HCT116 (cell line): ENCODE data around the gene RAPGEF1.

ENCODE experiments used
- POLR2A ChIP-seq: IDR thresholded peaks from 2 replicates; pipeline ENCODE4 v1.7.0; 2011; ENCODE audit warnings: borderline replicate concordance; ENCODE audit not compliant: insufficient read depth, insufficient read length; ENCODE audit errors: extremely low read depth
- ZNF274 ChIP-seq: fragments of 200-500 bp; sonication (Bioruptor generic); IDR thresholded peaks from 2 replicates; pipeline ENCODE4 v1.6.1; 2014; ENCODE audit warnings: mild to moderate bottlenecking, low read depth, low read length, inconsistent platforms
- TF ChIP-seq, protein P1 (sequence below), 3 experiments: fragments of 200-600 bp in 1 of 3; sonication (generic) in 1 of 3; IDR thresholded peaks in 2 of 3; conservative IDR thresholded peaks in 1 of 3; 2 replicates each; pipeline ENCODE4 v1.5.1; 2012 to 2017; ENCODE audit warnings: low read depth in 2 of 3, low read length in 2 of 3, antibody characterized with exemption in 1 of 3, borderline replicate concordance in 1 of 3, control low read depth in 1 of 3, mild to moderate bottlenecking in 1 of 3, mixed read lengths in 1 of 3, mixed run types in 1 of 3, moderate library complexity in 1 of 3; ENCODE audit not compliant: insufficient read depth in 1 of 3

DNA sequence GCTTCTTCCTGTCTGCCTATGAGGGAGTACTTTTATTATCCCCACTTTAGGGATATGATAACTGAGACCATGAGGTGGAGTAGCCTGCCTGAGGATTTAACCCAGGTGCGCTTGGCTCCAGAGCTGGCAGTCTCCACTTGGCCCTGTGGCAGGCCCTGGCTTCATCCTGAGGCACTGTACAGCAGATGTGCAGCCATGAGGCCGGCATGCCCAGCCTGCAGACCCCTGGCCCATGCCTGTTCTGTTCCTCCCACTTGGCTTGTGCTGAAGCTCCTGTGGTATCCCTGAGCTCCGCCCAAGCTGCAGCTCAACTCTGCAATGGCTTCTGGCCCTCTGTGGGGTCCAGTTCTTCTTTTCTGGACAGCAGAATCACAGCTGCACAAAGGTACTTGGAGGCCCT, 31.8 kb upstream of the RAPGEF1 start:
- TF ChIP-seq, protein P1, sequence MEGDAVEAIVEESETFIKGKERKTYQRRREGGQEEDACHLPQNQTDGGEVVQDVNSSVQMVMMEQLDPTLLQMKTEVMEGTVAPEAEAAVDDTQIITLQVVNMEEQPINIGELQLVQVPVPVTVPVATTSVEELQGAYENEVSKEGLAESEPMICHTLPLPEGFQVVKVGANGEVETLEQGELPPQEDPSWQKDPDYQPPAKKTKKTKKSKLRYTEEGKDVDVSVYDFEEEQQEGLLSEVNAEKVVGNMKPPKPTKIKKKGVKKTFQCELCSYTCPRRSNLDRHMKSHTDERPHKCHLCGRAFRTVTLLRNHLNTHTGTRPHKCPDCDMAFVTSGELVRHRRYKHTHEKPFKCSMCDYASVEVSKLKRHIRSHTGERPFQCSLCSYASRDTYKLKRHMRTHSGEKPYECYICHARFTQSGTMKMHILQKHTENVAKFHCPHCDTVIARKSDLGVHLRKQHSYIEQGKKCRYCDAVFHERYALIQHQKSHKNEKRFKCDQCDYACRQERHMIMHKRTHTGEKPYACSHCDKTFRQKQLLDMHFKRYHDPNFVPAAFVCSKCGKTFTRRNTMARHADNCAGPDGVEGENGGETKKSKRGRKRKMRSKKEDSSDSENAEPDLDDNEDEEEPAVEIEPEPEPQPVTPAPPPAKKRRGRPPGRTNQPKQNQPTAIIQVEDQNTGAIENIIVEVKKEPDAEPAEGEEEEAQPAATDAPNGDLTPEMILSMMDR (IDR thresholded peaks at IDR 0.05 in 2 of 3, conservative IDR thresholded peaks at IDR 0.05 in 1 of 3; ENCODE audit: borderline replicate concordance in 1 of 3, insufficient read depth in 1 of 3, low read depth in 2 of 3, low read length in 2 of 3) = no peak
- no peak for TF ChIP-seq ZNF274
- no peak for TF ChIP-seq POLR2A
